ENCODE results near the gene GMEB1. TPM values are rescaled to one million over a fixed set of nuclear protein-coding genes. Genes with fewer than 3 reads are reported as not detected.
"Not testable (repeated sequence)": the region's sequence is repeated elsewhere in the genome, so short reads cannot be mapped to it uniquely, and the experiment has no call there.

The GMEB1 gene
- total and polyA plus RNA-seq, 2 experiments from 2014 or later: 13.3 to 20.2 TPM

GRCh38 chr1:28645406-28645805 lies 23.2 kb upstream of the GMEB1 start:
- not testable (repeated sequence) for ATAC-seq; H3K27ac ChIP-seq (ENCODE audit: low read depth); H4K20me1 ChIP-seq (replicated peaks; ENCODE audit: insufficient read depth); H3K4me3 Mint-ChIP-seq; H3K27me3 ChIP-seq (ENCODE audit: insufficient read depth); H3K4me2 ChIP-seq; H3K27ac Mint-ChIP-seq; H3K9me2 ChIP-seq (ENCODE audit: insufficient read depth); H3K36me3 ChIP-seq (ENCODE audit: insufficient read depth); H3K36me3 Mint-ChIP-seq (ENCODE audit: low read depth); H3K9me3 Mint-ChIP-seq; DNase-seq (ENCODE audit: low spot score); H3K4me3 ChIP-seq; H2AFZ ChIP-seq
- H3K4me1 ChIP-seq (ENCODE audit: insufficient read depth): peaks cover 21% of the 10 kb centered on the region
- peaks cover 14% of the 10 kb centered on the region for H3F3A ChIP-seq (replicated peaks; ENCODE audit: low read depth)
- H3K27me3 Mint-ChIP-seq (ENCODE audit: insufficient read depth, low read depth, poor library complexity): peaks cover 30% of the 10 kb centered on the region
- H3K4me1 Mint-ChIP-seq: peaks cover 21% of the 10 kb centered on the region
- H3K79me2 ChIP-seq (replicated peaks; ENCODE audit: insufficient read depth): peaks cover 20% of the 10 kb centered on the region

- no peaks in the 10 kb centered on the region for H4K20me1 ChIP-seq (replicated peaks; ENCODE audit: insufficient read depth)
- no peaks in the 10 kb centered on the region for H3K9me2 ChIP-seq (ENCODE audit: insufficient read depth)
- H3K4me1 Mint-ChIP-seq: peaks cover 21% of the 10 kb centered on the region
- peaks cover 30% of the 10 kb centered on the region for H3K27me3 Mint-ChIP-seq (ENCODE audit: insufficient read depth, low read depth, poor library complexity)
- H3K27ac Mint-ChIP-seq: no peak overlapping the region; the same call in 1 of the 2 replicates
- H3K36me3 ChIP-seq (ENCODE audit: insufficient read depth): no peaks in the 10 kb centered on the region
- ATAC-seq (no peak), DNase-seq (ENCODE audit: low spot score) (no peak)
- no peak overlapping the region for H3K27ac ChIP-seq (ENCODE audit: low read depth)
- H3K4me2 ChIP-seq: no peak overlapping the region
- H3K4me3 ChIP-seq: no peak overlapping the region
- no peaks in the 10 kb centered on the region for H3K27me3 ChIP-seq (ENCODE audit: insufficient read depth)
- no peak overlapping the region for H2AFZ ChIP-seq
- H3K79me2 ChIP-seq (replicated peaks; ENCODE audit: insufficient read depth): peaks cover 14% of the 10 kb centered on the region
- H3K4me1 ChIP-seq (ENCODE audit: insufficient read depth): peaks cover 19% of the 10 kb centered on the region
- no peaks in the 10 kb centered on the region for H3K9me3 Mint-ChIP-seq
- H3F3A ChIP-seq (replicated peaks; ENCODE audit: low read depth): peaks cover 14% of the 10 kb centered on the region
- H3K36me3 Mint-ChIP-seq (ENCODE audit: low read depth): no peaks in the 10 kb centered on the region; the same call in 2 of the 3 replicates
- H3K4me3 Mint-ChIP-seq: no peak overlapping the region
- TF ChIP-seq ZNF331 (CRISPR knock-in tag; IDR thresholded peaks at IDR 0.05; ENCODE audit: low read depth) (no peak), POLR2AphosphoS5 (IDR thresholded peaks at IDR 0.05; ENCODE audit: low read depth) (no peak), EZH2phosphoT487 (IDR thresholded peaks at IDR 0.05; ENCODE audit: unreplicated experiment) (no peak), CTCF (conservative IDR thresholded peaks at IDR 0.05; ENCODE audit: low read depth in 2 of 2) (no peak)
Measured at GRCh38 chr1:28646040-28646439, 22.5 kb upstream of the GMEB1 start.

- Mint-ChIP-seq H3K4me3 (peak overlapping the region; percentile 80), H3K4me1 (peaks cover 17% of the 10 kb centered on the region), H3K27ac (peak overlapping the region; percentile 100), H3K9me3 (no peaks in the 10 kb centered on the region), H3K36me3 (ENCODE audit: low read depth) (no peaks in the 10 kb centered on the region; the same call in 2 of the 3 replicates), H3K27me3 (ENCODE audit: insufficient read depth, low read depth, poor library complexity) (peaks cover 19% of the 10 kb centered on the region)
- H3K79me2 ChIP-seq (replicated peaks; ENCODE audit: insufficient read depth): no peaks in the 10 kb centered on the region
- H3K4me1 ChIP-seq (ENCODE audit: insufficient read depth): peaks cover 17% of the 10 kb centered on the region
- peaks cover 7% of the 10 kb centered on the region; the same call in 1 of the 2 replicates for H3F3A ChIP-seq (replicated peaks; ENCODE audit: low read depth)
- peak overlapping the region; percentile 69 for H3K4me2 ChIP-seq
- H3K36me3 ChIP-seq (ENCODE audit: insufficient read depth): no peaks in the 10 kb centered on the region
- H3K27ac ChIP-seq (ENCODE audit: low read depth): peak overlapping the region; percentile 91
- peak; percentile 91 for DNase-seq (ENCODE audit: low spot score)
- H3K27me3 ChIP-seq (ENCODE audit: insufficient read depth): no peaks in the 10 kb centered on the region
- ATAC-seq: peak; percentile 85
- H2AFZ ChIP-seq: no peak overlapping the region
- no peaks in the 10 kb centered on the region for H3K9me2 ChIP-seq (ENCODE audit: insufficient read depth)
- no peaks in the 10 kb centered on the region for H4K20me1 ChIP-seq (replicated peaks; ENCODE audit: insufficient read depth)
- H3K4me3 ChIP-seq: peak overlapping the region; percentile 42
- TF ChIP-seq REST (IDR thresholded peaks at IDR 0.05; ENCODE audit: unreplicated experiment) (no peak), ZNF114 (CRISPR knock-in tag; IDR thresholded peaks at IDR 0.05) (no peak)
Measured at GRCh38 chr1:28648008-28648473, 20.5 kb upstream of the GMEB1 start.

Measured in GM23338 (cell line).